Midbrain (tissue), 1 donor: ENCODE measurements around the gene YIF1B.
A peak's percentile ranks its signal among the peaks of the same experiment; 100 is the strongest.

ENCODE experiments used
- DNase-seq: peaks from one replicate; lab custom pipeline; 2025; lab: John Stamatoyannopoulos, UW

YIF1B gene

DNA sequence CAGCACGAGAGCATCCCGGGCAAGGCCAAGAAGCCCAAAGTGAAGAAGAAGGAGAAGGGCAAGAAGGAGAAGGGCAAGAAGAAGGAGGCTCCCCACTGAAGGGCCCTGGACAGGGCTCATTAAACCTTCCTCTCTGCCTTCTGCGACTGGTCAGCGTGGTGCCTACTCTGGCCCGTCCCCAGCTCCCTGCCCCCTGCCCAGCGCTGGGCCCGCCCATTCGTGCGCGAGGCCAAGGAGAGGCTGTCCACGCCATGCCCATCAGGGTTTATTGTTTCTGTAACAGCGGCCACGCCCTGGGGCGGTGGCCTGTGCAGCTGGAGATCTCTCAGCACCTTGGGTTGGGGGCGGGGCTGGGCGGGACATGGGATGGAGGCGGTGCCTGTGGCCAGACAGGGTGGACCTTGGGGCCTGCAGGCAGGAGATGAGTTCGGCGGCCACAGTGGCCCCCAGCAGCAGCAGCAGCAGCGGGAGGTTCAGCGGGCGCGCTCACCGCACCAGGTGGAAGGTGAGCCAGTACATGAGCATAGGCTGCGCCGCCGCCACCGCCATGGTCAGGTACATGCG is 10.8 kb downstream of the YIF1B start:
- no peak for DNase-seq

DNA sequence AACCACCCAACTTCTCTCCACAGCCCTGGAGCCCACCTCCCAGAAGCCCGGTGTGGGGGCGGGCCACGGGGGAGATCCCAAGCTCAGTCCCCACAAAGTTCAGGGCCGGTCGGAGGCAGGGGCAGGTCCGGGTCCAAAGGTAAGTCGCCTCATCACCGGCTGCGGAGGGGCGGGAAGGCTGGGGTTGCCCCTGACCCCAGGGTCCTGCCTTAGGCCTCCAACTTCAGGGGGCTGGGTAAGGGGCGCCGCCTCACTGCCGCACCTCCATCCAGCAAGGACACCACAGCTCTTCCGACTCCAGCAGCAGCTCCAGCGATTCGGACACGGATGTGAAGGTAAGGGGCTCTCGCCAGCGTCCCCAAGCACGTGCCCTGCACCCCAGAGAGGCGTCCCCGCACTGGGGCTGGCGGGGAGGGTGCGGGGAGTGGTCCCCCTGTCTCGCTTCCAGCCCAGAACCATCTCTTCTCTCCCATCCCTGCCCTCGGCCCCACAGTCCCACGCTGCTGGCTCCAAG is 11.3 kb downstream of the YIF1B start:
- no peak for DNase-seq

DNA sequence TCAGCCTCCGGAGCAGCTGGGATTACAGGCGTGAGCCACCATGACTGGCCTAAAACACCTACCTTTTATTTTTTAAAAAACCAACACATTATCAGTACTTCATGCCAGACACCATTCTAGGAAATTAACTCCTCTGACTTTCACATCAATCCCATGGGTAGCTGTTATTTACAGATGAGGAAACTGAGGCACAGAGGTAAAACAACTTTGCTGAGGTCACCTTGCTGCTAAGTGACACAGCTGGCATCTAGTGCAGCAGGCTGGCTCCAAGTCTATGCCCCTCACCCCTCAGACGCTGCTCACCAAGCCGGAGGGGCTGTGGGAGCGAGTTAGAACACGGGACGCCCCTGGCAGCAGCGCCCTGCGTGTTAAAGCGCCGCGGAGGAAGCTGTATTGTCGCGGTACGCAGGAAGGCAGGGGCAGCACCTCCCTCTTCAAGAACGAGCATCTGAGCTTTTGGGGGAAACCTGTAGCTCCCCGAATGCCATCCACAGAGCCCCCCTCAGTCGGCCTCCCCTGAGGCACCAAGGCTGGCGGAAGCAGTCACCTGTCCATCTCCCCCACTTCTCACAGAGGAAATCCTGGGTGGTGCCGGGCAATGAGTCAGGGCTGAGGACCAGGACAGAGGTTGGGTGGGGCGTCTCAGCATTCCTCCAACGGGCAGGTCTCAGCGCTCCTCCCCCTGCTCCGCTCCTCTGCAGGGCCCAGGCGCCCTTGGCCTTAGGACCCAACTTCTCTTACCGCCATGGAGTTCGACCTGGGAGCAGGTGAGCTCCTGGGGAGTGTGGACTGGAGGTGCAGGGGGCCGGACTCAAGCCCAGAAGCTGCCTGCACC is 12.0 kb downstream of the YIF1B start, which contains the start of gene C19orf33:
TSS of gene C19orf33 (plus strand) at position 735 of the 835 bp plus-strand sequence. CDS start at position 746, 11 bp downstream.
- no peak for DNase-seq

DNA sequence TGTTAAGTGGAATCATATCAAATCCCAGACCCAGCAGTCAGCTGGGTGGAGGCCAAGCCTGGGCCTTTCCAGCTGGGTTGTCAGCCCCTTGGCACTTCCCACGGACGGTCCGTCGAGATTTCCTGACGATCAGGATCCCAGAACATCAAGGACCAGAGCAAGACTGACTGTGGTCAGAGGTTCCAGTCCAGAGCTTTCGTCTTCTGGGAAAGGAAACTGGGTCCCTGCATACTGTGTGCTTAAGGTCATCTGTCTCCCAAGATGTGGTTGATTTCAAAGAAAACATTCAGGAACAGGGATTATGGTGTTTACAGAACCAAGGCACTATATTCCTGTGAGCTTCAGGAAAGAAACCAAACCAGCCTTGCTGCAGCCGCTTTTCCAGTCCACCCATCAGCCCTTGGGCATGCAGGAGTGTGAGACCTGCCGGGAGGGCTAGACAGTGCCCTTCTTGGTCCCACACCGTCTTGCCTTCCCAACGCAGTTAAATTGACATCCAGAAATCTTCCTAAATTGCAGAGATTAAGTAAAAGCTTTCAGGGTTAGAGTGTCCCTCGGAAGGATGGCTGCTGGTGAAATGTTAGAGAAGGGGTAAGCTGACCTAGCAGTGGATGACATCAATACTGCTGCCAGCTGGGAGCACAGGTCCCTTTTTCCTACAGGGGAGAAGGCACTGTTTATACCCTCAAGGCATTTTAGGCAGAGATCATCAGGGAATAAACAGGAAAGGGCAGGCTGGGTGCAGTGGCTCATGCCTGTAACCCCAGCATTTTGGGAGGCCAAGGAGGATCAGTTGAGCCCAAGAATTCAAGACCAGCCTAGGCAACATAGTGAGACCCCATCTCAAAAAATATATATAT is 16.7 kb downstream of the YIF1B start:
- no peak for DNase-seq

DNA sequence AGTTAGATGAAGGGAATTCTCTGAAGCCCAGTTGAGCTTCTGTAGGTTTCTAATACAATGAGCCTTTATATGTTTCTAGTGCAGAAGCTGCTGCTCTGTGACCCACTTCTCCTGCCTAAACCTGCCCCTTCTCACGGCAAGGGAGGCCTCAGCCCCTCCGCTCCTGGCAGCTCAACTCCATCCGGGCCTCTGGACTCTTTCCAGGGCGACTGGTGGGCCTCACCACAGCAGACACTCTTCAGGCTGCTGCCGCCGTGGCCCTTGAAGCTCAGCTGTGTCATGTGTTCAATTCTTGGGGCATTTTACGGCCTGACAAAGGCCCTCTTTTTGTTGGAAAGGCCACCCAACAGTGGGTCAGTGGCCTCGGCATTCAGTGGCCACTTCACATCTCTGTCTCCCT is 21.7 kb downstream of the YIF1B start:
- peak; percentile 33 for DNase-seq

DNA sequence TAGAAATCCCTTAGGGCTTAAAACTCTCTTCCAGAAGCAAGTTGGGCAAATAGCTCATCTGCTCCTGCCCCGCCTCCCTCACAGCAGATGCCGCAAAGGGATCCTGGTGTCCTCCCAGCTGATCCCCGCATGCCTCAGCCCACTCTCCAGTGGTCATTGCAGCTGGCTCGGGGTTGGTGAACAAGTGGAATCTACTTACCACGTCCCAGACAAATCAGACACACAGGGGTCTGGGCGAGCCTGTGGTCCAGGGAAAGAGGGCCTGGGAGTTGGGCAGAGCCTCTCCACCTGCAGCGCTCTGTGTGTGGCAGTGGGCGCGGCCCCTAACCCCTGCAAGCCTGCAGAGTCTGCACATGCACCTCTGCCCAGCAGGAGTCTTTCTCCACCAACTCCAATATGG is 22.5 kb downstream of the YIF1B start:
- no peak for DNase-seq

DNA sequence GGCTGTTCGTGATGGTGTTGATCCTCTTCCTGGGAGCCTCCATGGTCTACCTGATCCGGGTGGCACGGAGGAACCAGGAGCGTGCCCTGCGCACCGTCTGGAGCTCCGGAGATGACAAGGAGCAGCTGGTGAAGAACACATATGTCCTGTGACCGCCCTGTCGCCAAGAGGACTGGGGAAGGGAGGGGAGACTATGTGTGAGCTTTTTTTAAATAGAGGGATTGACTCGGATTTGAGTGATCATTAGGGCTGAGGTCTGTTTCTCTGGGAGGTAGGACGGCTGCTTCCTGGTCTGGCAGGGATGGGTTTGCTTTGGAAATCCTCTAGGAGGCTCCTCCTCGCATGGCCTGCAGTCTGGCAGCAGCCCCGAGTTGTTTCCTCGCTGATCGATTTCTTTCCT is 23.9 kb downstream of the YIF1B start:
- no peak for DNase-seq

DNA sequence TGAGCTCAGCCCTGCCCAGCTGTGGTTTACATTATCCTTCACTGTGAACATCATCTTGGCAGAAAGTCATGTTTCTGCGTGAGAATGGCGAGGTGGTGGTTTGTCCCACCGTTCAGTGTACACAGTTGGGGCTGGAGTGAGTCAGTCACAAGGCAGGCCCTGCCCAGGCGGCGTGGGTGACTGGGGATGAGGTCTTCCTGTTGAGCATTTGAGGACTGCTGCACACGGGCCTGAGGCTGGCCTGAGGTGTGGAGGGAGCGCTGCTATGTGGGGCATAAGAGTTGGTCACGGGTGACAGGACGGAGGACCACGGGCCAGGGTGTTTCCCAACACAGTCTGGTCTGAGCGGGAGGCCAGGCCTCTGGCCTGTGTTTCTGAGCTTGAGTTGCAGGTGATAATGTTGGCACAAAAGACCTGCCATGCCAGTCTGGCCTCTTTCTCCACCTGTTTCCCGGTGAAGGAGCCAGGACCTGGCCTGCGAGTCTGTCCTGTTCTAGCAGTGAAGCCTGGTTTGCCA is 25.1 kb downstream of the YIF1B start:
- no peak for DNase-seq

DNA sequence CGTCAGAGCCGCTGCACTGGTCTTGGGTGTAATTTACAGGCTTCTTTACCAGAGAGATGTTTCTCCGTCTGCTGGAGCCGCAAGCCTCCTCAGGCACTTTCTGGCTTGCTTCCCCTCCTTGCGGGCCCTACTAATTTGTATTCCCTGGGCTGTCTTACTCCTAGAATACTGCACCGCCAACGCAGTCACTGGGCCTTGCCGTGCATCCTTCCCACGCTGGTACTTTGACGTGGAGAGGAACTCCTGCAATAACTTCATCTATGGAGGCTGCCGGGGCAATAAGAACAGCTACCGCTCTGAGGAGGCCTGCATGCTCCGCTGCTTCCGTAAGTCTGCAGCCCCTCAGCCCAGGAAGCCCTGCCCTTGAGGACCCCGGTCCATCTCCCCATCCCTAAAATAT is 25.8 kb downstream of the YIF1B start:
- DNase-seq: no peak

DNA sequence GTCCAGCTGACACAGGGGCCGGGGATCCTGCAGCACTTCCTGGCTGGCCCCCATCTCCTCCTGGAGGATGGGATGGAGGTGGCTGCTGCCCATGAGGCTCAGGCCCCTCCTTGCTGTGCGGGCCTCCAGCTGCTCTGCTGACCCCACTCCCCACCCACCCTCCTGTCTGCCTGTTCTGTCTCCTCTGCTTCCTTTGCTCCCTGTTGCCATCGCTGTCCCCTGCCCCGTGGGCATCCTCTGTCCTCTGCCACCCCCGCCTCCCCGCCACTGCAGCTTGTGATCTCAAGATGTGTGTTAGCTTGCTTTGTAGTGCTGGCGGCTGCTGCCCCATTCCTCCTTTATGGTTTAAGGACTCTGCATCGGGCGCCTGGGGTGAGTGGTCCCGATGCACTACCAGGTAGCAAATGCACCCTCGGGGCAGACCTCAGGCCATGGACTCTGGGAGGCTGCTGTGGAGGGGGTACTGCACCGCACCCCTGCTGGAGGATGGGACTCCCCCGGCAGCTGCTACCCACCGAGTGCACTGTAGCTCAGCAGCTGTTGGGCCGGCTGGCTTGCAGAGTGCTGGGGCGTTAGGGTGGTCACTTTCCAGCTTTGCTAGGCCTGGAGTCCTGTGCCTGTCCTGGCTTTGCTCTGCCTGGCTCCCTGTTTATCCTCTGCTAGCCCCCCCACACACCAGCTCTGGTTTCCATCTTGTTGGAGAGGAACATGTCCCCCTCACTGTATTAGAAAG is 27.5 kb downstream of the YIF1B start:
- DNase-seq: no peak

DNA sequence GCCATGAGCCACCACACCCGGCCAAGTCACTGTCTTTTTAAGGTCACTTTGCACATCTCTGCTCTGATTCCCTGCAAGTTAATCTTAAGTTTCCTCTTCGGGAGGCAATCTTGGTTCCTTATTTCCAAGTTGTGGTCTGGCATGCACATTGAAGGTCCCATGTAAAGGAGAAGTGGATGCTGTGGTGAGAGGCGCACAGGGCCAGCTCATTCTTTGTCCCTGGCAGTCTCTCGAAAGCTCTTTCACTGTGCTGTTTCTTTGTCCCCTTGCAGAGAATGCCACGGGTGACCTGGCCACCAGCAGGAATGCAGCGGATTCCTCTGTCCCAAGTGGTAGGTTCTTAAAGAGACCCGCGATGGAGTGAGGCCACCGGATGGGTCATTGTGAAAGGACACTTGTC is 28.1 kb downstream of the YIF1B start:
- DNase-seq: peak; percentile 24

DNA sequence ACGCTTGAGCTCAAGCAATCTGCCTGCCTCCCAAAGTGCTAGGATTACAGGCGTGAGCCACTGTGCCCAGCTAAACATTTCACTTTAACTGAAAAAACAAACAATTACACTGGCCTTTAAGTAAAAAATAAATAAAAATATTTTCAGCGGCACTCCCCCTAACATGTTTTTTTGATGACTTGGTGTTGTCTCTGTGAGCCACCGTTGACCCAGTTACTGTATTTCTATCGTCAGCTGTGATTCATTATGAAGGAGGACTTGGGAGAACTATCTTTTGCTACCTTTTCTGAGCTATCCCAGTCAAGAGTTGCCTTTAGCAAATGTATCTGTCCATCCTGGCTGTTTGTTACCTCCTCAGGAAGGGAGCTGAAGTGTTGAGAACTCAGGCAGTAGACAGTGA is 30.2 kb downstream of the YIF1B start:
- DNase-seq: no peak

DNA sequence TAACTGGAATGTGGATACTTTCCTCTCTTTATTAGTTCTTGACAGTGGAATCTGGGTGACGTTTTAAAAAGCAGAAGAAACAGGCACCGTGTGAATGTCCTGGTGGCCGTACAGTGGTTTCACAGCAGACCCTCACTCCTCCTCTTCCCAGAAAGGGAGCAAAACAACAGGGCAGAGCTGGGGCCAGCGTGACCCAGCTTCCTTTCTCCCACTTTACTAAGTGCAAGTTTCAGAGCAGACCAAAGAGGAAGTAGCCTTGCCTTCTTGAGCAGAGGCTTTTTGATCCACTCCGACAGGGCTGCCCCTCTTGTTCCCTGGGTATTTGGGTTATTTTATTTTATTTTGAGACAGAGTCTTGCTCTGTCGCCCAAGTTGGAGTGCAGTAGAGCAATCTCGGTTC is 31.3 kb downstream of the YIF1B start:
- DNase-seq: no peak

DNA sequence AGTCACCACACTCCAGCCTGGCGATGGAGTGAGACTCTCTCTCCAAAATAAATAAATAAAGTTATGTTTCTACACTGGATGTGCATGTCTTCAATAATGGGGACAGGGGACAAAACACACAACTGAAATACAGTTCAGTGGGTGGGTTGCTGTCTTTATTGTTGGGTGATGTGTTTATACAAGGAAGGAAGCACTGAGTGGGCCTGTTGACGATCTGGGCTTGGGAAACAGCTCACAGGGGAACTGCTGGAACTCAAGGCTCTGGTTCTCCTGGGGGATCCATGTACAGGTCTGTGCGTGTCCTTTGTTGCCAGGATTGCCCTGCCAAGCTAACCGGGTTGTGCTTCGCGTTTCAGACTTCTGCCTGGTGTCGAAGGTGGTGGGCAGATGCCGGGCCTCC is 32.5 kb downstream of the YIF1B start:
- no peak for DNase-seq

DNA sequence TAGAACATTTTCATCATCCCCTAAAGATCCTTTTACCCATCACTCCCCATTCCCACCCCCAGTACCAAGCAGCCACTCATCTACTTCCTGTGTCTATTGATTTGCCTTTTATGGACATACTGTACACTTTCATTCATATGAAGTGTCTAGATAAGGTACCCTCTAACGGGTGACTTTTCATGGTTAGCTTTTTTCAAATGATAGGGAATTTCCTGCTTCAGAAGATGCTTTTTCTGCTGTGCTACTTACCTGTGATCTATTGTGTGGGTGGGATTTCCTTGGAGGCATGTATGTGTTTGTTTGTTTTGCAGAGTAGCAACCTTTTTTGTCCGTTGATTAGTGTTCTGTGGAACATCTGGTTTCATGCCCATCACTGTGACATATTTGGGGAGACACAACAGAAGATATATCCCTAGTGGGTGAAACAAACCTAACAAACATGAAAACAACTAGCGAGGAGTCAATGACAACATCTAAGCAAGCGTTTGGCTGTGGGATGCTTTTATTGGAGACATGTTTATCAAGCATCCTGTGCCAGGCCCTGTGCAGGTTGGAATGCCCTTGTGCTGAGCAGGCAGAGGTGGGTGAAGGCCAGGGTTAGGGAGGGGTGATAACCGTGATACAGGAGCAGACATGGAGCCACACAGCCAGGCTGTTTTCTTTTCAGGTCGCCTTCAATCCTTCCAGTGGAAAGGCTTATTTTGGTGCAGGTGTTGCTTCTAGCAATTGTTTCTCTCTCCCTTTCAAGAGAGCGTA is 33.8 kb downstream of the YIF1B start:
- no peak for DNase-seq

DNA sequence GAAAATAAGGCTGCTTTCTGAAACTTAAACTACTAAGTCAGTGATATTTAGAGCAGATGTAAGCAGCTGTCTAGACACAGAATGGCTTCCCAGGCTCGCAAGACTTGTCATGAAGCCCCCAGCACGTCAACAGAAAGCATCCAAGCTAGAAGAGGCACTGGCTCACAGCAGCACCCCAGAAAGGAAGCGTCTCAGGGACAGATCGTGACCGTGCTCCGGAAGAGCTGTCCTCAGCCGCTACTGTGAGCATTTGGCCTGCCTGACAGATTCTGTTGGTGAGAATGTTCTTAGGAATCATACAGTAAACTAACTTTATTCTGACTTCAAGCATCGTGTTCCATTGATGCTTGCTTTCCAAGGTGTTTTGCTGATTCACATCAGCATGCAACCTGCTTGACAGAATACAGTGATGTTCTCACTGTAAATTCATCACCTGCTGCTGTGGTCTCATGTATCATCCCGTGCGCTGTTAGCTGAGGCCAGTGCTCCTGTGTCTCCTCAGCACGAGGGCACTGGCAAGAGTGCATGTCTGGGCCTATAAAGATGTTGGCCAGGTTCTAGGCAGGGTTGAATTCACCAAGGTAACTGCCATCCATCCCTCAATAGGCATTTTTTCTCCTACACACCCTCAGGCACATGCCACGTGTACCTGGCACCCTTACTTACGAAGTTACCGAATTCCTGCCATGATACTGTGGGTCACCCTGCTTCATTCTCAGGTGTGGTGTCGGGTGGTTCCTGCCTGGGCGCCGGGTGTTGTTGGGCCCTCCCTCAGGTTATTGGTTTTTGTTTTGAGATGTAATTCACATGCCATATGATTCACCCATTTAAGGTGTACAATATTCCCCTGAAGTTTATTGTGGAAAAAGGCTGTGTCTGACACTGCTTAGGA is 35.5 kb downstream of the YIF1B start:
- DNase-seq: no peak

DNA sequence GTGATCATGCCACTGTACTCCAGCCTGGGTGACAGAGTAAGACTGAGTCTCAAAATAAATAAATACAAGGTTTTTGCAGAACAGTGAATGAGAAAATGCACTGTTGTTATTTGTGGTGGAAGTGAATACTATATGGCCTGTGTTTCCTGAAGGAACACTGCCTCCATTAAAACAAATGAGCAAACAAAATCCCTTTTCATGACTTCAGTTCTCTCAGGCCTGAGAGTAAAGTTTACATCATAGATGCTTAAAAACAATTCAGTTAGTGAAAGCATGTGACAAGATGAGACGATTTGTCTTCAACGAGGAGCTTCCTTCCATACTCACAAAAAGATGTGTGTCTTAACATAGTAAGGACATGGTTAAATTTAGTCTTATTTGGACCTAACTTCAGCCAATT is 37.0 kb downstream of the YIF1B start:
- no peak for DNase-seq

DNA sequence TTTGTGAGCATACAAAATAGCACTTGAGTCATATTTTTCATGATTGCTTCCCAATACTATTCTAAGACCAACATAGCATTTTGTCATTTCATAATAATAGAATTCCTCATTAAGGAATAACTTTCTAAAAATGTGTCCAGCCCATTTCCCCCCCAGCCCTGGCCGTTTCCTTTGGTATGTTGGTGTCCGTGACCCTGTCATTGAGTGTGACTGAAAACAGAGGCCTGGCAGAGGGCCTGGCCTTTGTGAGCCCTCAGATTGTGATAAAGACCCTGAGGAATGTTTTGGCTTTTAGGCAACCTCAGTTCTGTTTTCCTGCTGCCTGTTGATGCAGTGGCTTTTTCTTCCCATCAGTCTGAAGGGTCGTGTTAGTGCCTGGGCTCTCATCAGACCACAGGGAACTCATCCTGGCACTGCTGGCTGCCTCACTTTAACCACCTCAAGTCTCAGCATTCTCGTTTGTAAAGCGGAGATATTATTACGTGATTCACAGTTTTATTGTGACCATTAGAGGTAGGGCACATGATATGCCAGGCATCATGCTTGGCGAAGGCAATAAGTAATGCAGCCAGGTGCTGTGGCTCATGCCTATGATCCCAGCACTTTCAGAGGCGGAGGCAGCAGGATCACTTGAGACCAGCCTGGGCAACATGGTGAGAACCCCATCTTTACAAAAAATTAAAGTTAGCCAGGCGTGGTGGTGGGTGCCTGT is 37.6 kb downstream of the YIF1B start:
- no peak for DNase-seq

DNA sequence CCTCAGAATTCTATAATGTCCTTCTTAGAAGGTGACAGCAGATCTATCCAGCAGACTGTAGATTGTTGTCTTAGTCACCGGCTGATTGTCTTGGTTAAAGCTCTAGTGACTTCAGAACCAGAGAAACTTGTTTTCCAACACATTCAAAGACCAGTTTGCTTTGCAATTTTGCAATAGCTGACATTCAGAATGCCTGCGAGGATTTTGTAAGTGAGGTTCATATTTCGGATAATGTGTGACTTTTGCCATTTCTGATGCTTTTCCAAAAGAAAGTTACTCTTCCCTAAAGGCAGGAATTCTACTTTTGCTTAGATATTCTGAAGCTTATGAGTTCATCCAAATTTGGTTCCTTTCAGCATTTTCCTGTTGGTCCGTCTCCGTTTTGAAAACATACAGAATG is 38.2 kb downstream of the YIF1B start:
- no peak for DNase-seq
